ENCODE data around the gene PACSIN3.

Gene PACSIN3

GRCh38 chr11:47166368-47166767 lies 19.9 kb downstream of the PACSIN3 start:
- no peak for DNase-seq (ENCODE audit: low read depth in 2 of 2)

GRCh38 chr11:47165253-47165840 lies 20.9 kb downstream of the PACSIN3 start:
- no peak overlapping the region for H3K4me3 ChIP-seq (replicated peaks in 1 of 2; ENCODE audit: low read depth in 2 of 2, low read length in 2 of 2)
- DNase-seq (ENCODE audit: low read depth in 2 of 2), result no peak
- TF ChIP-seq CTCF (IDR thresholded peaks at IDR 0.05; ENCODE audit: low read depth, low read length), result no peak

More at GRCh38 chr11:47166368-47166767, 19.9 kb downstream of the PACSIN3 start:
- no peak overlapping the region for H3K4me3 ChIP-seq (replicated peaks in 1 of 2; ENCODE audit: low read depth in 2 of 2, low read length in 2 of 2)
- no peak for TF ChIP-seq CTCF (IDR thresholded peaks at IDR 0.05; ENCODE audit: low read depth, low read length)

GRCh38 chr11:47164321-47164720 lies 21.9 kb downstream of the PACSIN3 start:
- no peak for TF ChIP-seq CTCF (IDR thresholded peaks at IDR 0.05; ENCODE audit: low read depth, low read length)
- H3K4me3 ChIP-seq (replicated peaks in 1 of 2; ENCODE audit: low read depth in 2 of 2, low read length in 2 of 2), result no peak overlapping the region
- DNase-seq (ENCODE audit: low read depth in 2 of 2), result no peak

GRCh38 chr11:47163898-47164297 lies 22.3 kb downstream of the PACSIN3 start:
- no peak overlapping the region for H3K4me3 ChIP-seq (replicated peaks in 1 of 2; ENCODE audit: low read depth in 2 of 2, low read length in 2 of 2)
- no peak for TF ChIP-seq CTCF (IDR thresholded peaks at IDR 0.05; ENCODE audit: low read depth, low read length)
- no peak for DNase-seq (ENCODE audit: low read depth in 2 of 2)

GRCh38 chr11:47163193-47163592 lies 23.0 kb downstream of the PACSIN3 start:
- no peak overlapping the region for H3K4me3 ChIP-seq (replicated peaks in 1 of 2; ENCODE audit: low read depth in 2 of 2, low read length in 2 of 2)
- no peak for DNase-seq (ENCODE audit: low read depth in 2 of 2)
- no peak for TF ChIP-seq CTCF (IDR thresholded peaks at IDR 0.05; ENCODE audit: low read depth, low read length)

GRCh38 chr11:47162426-47162825 lies 23.8 kb downstream of the PACSIN3 start:
- DNase-seq (ENCODE audit: low read depth in 2 of 2), result no peak
- no peak for TF ChIP-seq CTCF (IDR thresholded peaks at IDR 0.05; ENCODE audit: low read depth, low read length)
- H3K4me3 ChIP-seq (replicated peaks in 1 of 2; ENCODE audit: low read depth in 2 of 2, low read length in 2 of 2), result no peak overlapping the region

GRCh38 chr11:47161890-47162289 lies 24.3 kb downstream of the PACSIN3 start:
- H3K4me3 ChIP-seq (replicated peaks in 1 of 2; ENCODE audit: low read depth in 2 of 2, low read length in 2 of 2), result no peak overlapping the region
- TF ChIP-seq CTCF (IDR thresholded peaks at IDR 0.05; ENCODE audit: low read depth, low read length), result no peak
- DNase-seq (ENCODE audit: low read depth in 2 of 2), result peak in 1 of 2 donors; percentile 16

Data from cardiac fibroblast (primary cell).